Transverse colon (tissue), 3 donors: ENCODE data around the gene EHD3.

Source experiments
- EP300 ChIP-seq: sonication (generic); formaldehyde crosslinking; IDR thresholded peaks from one replicate; pipeline ENCODE4 v1.6.1; 2017; ENCODE audit warnings: antibody characterized with exemption, low read depth
- POLR2A ChIP-seq: fragments of 450-650 bp; IDR thresholded peaks from one replicate; pipeline ENCODE4 v1.6.1; 2016; ENCODE audit warnings: antibody characterized with exemption, mild to moderate bottlenecking, moderate library complexity
- TF ChIP-seq, protein P1 (sequence below), 5 experiments: fragments of 200-600 bp in 3 of 5; fragments of 450-650 bp in 2 of 5; sonication (generic) in 3 of 5; IDR thresholded peaks; 1 replicate in 2 of 5; 2 replicates in 3 of 5; pipeline ENCODE4 v1.5.1; 2016 to 2017; ENCODE audit warnings: antibody characterized with exemption in 5 of 5, inconsistent platforms in 3 of 5, mild to moderate bottlenecking in 2 of 5, moderate library complexity in 1 of 5

DNA sequence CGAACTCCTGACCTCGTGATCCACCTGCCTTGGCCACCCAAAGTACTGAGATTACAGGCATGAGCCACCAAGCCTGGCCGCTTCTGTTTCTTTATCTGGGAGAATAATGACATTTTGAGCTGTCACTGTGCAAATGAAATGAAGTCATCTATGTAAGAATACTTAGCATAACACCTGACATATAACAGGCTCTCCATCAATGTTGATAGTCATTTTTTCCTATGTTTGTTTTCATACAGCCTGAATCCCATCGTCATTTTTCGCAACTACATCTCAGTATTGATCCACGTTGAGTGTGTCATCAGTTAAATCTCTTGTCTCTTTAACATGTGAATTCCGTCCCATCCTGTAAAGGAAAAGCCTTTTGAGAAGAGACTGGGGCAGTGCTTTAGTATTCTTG lies 10.2 kb upstream of the EHD3 start:
- TF ChIP-seq POLR2A (no peak), EP300 (no peak)
- TF ChIP-seq, protein P1, sequence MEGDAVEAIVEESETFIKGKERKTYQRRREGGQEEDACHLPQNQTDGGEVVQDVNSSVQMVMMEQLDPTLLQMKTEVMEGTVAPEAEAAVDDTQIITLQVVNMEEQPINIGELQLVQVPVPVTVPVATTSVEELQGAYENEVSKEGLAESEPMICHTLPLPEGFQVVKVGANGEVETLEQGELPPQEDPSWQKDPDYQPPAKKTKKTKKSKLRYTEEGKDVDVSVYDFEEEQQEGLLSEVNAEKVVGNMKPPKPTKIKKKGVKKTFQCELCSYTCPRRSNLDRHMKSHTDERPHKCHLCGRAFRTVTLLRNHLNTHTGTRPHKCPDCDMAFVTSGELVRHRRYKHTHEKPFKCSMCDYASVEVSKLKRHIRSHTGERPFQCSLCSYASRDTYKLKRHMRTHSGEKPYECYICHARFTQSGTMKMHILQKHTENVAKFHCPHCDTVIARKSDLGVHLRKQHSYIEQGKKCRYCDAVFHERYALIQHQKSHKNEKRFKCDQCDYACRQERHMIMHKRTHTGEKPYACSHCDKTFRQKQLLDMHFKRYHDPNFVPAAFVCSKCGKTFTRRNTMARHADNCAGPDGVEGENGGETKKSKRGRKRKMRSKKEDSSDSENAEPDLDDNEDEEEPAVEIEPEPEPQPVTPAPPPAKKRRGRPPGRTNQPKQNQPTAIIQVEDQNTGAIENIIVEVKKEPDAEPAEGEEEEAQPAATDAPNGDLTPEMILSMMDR (IDR thresholded peaks at IDR 0.05), result no peak
